Stimulated activated CD4-positive, alpha-beta T cell treated with anti-CD3 and anti-CD28 coated beads, Interleukin-15, amount 100 ng/mL, for 24 hours (primary cell): ENCODE results near the gene TNRC18.
"Not testable (repeated sequence)": the region's sequence is repeated elsewhere in the genome, so short reads cannot be mapped to it uniquely, and the experiment has no call there.

Experiments used
- DNase-seq: peaks from one replicate; pipeline ENCODE4 v3.0.0-alpha.2; 2020

The TNRC18 gene

GRCh38 chr7:5286933-5287332 is 136.7 kb downstream of the TNRC18 start:
- DNase-seq: no peak

DNA sequence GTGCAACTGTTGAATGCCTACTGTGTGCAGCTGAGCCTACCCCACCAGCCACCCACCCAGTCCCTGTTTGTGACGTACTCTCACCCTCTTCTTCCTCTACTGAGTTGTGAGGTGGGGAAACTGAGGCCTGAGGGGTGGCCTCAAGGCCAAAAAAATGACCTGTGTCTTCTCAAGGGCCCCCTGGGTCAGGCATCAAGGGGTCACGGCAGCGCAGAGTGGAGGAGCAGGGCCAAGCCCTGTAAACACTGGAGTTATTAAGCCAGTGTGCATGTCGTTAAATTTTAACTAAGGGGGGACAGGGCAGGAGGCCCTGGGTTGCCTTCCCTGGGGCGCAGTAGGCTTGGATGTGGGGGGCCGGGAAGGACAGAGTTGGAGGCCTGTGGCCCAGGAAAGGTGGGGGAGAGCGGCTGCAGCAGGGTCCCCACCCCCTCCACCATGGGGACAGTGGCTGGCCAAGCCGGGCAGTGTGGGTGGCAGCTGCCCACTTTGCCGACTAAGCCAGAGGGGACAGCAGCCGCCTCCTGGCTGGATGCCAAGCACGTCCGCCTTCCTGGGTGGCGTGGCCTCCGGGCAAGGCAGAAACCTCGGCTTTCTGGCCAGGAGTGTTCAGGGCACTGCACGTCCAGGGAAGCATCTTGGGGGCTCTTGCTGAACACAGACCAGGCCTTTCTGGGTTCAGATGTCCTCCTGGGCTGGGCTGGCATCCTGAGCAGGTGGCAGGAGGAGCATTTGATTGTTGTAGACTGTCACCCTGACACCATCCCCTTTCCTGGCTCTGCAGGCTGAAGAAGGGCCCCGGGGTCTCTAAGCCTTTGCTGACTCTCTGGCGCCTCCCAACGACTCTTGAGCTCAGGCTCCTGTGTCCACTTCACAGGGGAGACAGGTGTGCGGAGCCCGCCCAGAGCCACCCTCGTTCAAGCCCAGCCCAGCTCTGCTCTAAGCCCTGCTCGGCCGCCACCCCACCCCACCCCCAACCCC is 139.0 kb downstream of the TNRC18 start:
- peak; percentile 50 for DNase-seq

DNA sequence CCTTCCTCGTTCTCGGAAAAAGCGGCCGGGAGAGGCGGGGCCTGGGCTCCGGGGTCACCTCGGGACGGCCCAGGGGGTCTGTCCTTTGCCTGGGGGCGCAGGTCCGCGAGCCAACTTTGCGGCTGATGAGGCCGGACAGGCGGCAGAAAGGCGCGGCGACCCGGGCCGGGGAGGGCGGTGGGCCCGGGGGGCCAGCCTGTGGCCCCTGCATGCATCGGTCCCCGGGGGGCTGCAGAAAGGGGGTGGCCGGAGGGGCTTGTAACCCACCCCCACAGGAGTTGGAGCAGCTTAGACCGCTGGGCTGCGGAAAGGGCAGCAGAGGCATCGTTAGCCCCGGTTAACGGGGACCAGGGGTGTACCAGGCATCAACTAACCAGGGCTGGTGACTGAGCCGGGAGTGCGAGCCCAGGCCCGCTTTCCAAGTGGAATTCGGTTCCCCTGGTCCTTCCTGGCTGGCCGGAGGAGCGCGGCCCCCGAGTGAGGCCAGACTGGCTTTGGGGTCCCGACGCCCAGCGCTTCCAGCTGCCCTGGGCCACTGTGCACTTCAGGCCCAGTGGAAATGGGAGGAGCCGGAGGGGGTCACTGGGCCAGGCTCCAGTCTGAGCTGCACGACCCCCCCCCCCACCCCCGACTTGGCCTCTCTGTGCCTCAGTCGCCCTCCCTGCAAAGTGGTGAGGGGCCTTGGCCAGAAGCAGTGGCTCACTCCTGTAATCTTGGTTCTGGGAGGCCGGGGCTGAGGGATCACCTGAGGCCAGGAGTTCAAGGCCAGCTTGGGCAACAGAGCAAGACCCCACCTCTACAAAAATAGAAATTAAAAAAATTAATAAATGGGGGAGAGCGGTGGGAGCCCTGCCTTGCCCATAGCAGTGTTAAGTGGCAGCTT is 140.0 kb downstream of the TNRC18 start:
- DNase-seq: no peak

- DNase-seq: peak; percentile 49
These were observed 140.9 kb downstream of the TNRC18 start, which contains the start of gene SLC29A4 for GRCh38 chr7:5282543-5283316. SLC29A4 (plus strand) TSS chr7:5282943; CDS start chr7:5287817, 4,874 bp downstream.

DNA sequence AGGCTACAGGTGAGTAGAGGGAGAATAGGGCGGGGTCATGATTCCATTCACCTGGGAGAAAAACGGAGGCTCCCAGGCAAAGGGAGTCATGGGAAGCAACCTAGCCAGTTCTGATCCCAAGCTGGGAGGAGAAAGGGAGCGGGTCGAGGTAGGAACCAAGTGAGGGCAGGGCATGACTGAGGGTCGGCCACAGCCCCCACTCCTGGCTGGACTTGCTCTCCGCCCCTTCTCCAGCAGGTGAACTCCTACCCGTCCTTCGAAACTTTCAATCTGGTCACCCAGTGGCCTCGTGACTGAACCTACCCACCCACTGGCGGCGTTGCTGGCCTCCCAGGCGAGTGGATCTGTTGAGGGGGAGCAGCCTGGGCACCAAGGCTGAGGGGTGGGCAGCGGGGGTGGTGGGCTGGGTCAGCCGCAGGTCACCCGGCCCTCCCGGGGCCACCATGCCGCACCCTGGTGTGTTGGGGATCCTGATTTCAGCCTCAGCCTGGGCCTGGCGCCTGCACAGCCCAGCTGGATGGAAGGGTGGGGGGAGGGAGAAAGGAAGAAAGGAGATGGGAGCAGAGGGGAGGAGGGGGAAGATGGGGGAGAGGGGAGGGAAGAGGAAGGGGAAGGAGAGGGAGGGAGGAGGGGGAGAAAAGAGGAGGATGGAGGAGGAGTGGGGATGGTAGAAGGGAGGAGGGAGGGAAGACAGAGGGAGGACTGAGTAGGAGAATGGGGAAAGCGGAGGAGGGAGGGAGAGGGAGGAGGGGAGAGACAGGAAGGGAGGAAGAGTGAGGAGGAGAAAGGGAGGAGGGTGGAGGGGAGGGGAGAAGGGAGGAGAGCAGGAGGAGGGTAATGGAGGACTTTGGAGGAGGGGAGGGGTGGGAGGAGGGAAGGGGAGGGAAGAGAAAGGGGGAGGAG is 141.8 kb downstream of the TNRC18 start:
- DNase-seq: not testable (repeated sequence)

DNA sequence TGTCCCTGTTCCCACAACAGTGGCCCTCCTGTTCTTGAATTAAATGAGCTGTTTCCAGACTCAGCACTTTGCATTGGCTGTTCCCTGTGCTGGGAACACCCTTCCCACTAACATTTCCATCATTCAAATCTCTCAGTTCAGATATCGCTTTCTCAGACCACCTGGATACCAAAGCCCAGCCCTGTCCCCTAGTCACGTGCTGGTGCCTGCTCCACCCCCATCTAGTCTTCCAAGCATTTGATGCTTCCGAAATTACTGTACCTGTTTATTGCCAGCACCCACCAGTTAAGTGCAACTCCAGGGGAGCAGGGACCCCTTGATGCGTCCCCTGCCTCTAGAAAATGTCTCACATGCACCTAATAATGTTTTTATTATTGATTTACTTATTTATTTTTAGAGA is 143.9 kb downstream of the TNRC18 start:
- DNase-seq: no peak

GRCh38 chr7:5278766-5279165 is 144.9 kb downstream of the TNRC18 start:
- DNase-seq: no peak

DNA sequence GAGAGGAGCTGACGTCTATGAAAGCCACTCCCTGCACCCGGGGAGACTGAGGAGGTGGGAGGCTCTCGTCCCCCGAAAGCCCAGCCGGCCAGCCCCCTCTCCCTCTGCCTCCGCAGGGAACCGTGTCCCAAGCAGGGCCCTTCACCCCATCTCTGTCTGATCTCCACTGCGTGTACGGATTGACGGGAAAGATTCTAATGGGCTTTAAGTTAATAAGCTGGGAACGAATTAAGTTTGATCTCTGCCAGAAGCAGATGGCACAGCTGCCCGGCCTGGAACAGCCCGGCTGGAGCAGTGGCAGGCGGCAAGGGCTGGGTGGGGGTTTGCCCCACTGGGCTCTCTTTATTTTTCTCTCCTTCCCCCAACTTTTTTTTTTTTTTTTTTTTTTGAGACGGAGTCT is 147.0 kb downstream of the TNRC18 start:
- no peak for DNase-seq

DNA sequence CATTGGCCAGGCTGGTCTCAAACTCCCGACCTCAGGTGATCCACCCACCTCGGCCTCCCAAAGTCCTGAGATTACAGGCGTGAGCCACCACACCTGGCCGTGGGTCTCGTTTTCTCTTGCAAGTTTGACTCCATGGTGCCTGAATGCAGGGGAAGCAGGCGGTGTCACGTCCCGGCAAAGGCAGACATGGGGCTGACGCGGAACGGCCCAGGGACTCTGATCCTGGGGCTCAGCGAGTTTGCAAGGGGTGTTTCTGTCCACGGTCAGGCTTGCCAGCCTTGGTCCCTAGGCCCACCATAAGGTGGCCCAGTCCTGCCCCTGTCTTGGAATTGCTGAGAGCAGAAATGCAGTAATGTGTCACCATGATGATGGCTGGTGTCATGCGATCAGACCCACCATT is 147.5 kb downstream of the TNRC18 start:
- not testable (repeated sequence) for DNase-seq

GRCh38 chr7:5275510-5275909 is 148.1 kb downstream of the TNRC18 start:
- not testable (repeated sequence) for DNase-seq

DNA sequence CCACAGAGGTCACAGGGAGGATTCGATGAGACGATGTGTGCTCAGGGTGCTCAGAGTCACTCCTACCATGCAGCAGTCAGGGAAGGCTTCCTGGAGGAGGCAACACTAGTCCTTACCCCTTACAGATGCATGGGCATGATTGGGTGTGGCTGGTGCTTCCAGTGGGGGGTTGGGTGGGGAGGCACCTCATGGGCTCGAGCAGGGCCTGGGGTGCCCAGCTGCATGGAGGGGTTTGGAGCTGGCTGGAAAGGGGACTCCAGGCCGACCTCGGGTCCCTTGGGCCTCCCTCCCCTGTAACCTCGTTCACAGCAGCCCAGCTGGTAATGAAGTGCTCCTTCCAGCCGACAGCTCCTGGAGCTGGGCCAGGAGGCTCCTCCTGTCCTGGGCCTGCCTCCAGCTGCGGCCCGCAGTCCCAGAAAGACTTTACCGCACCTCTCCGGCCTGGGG is 148.6 kb downstream of the TNRC18 start:
- DNase-seq: not testable (repeated sequence)

- no peak for DNase-seq
These were observed 149.2 kb downstream of the TNRC18 start for GRCh38 chr7:5274441-5274840.

DNA sequence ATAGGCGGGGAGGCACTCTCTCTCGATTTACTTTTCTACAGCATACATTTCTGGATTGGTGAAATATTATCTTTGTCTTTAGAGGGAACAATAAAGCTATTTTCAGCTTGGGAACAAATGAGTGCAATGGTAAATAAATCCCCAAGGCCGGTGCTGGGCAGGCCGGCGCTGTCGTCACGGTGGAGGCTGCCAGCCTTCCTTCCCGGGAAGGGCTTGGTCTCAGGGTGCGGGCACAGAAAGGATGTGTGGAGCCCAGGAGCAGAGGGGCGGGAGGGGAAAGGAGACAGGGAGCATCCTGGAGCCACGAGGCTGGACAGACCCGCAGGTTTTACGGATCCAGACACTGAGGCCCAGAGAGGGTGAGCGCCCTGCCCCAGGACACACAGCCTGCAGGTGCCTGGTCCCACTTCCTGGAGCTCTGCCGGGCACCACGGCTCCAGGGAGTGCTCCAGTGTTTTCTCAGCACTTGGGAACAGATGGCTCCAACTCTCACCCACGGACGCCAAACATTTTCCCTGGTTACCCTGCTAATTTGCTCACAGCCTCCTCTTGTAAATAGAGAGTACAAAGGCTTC is 149.7 kb downstream of the TNRC18 start:
- DNase-seq: not testable (repeated sequence)

DNA sequence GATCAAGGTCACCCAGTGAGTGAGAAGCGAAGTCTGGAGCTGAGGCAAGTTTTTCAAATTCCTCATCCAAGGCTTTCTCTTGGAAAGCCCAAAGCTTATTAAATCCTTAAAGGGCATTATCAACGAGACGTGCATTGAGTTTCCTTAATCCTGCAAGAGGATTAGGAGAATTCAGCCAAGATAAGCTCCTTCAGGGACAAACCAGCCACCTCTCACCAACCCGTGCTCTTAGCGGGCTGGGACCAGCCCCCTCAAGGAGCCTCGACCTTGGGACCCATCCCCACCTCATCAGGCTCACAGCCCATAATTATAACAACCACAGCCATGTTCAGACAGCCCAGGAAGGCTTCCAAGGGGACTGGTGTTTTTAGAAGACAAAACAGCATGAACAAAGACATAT is 152.8 kb downstream of the TNRC18 start:
- DNase-seq: no peak

DNA sequence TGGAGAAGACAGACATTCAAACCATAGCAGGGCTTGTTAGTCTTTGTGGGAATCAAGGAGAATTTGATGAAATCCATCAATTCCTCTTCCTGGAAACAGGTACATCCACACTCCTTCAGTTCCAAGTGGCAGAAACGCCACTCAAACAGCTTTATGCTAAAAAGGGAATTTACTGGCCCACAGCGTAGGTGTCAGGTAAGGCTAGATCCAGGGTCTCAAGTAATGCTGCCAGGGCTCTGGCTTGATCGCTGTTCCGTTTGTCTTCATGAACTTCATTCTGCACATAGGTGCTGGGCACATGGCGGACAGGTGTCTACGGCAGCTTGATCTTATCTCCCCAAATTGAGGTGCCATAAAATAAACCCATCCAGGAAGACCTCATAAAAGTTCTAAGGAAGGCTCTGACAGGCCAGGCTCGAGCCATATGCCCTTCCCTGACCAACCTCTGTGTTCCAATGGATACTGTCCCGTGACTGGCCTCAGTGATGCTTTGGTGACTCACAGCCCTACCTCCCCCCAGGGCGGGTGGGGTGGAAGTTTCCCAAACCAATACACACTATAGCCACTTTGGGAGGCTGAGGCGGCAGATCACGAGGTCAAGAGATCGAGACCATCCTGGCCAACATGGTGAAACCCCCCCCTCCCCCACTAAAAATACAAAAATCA is 153.5 kb downstream of the TNRC18 start:
- not testable (repeated sequence) for DNase-seq

- DNase-seq: not testable (repeated sequence)
These were observed 155.8 kb downstream of the TNRC18 start for GRCh38 chr7:5267829-5268228.

GRCh38 chr7:5266191-5267028 is 157.2 kb downstream of the TNRC18 start:
- DNase-seq: no peak

DNA sequence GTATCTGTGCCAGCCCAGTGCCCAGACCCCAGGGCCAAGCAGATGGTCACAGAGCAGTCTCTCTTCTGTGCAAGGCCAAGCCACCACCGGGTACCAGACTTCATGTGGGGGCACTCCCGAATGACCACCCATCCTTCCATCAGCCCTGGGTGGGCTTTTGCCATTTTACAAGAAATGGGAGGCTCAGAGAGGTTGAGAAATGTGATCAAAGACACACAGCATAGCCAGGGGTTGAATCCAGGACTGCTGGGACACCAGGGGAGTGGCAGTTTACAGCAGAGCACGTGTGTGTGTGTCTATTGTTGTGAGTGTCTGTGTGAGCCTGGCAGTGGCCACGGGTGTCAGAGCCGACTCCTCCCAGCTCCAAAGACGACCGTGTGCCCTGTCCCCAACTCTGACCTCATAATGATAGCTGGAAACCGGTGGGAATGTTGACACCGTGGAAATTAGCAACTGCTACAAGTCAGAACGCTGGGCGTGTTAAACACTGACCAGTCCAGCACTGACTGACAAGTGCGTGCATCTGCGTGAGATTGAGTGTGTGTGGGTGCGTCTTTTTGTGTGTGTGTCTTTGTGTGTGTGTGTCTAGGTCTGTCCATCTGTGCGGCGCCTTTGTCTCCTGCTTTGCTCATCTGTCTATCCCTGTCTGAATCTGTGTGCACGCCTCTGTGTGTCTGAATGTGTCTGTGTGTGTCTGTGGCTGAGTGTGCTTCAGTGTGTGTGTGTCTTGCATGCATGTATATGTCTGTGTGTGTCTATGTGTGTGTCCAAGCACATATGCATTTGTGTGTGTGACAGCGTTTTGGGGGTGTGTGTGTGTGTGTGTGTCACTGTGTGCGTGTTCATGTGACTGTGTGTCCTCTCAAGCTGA is 158.1 kb downstream of the TNRC18 start:
- DNase-seq: no peak
